GM12878 (cell line): ENCODE results near the gene URI1. TPM values are rescaled to one million over a fixed set of nuclear protein-coding genes. Genes with fewer than 3 reads are reported as not detected.

Experiments
- ATAC-seq: fragments of 200-7000 bp; cut with Tn5 transposase; 3 replicates; pipeline ENCODE4 v1.9.1; 2020; ENCODE audit warnings: mild to moderate bottlenecking, moderate library complexity
- BruUV-seq: library from RNA; stranded (reverse); fragments of 400-500 nt; replicated peaks from 2 replicates; lab custom pipeline; 2021; lab: Mats Ljungman, UMichigan
- CTCF ChIA-PET: fragments of 300-600 bp; sonication (Branson Sonifier 250); formaldehyde crosslinking; extraction: SDS; loops from one replicate; lab custom pipeline; 2021; ENCODE audit warnings: inconsistent platforms; lab: Yijun Ruan, JAX
- POLR2A ChIA-PET: fragments of 350-600 bp; formaldehyde crosslinking; extraction: SDS; loops from one replicate; lab custom pipeline; 2021; ENCODE audit warnings: inconsistent platforms; lab: Charles Lee
- RAD21 ChIA-PET: fragments of 300-600 bp; sonication (Branson Sonifier 250); formaldehyde crosslinking; loops from one replicate; lab custom pipeline; 2023; ENCODE audit warnings: antibody characterized with exemption; ENCODE audit not compliant: unreplicated experiment; lab: Charles Lee
- SMC1A ChIA-PET: fragments of 300-600 bp; sonication (Branson Sonifier 250); formaldehyde crosslinking; loops from one replicate; lab custom pipeline; 2023; ENCODE audit not compliant: unreplicated experiment, uncharacterized antibody; lab: Charles Lee
- DNase-seq: peaks from one replicate; pipeline ENCODE4 v3.0.0-alpha.2; 2011; ENCODE audit warnings: low read depth, low spot score
- FAIRE-seq: peaks from 3 replicates; lab custom pipeline; 2011; peaks lifted over from hg19 to GRCh38; lab: Jason Lieb, UNC
- H2AFZ ChIP-seq: 2 replicates; pipeline ENCODE4 v1.6.0; 2011; ENCODE audit warnings: low read depth, low read length, control low read depth; ENCODE audit not compliant: control insufficient read depth
- H3K27ac ChIP-seq: 2 replicates; pipeline ENCODE4 v1.5.1; 2011; ENCODE audit warnings: control low read depth; ENCODE audit not compliant: control insufficient read depth, insufficient read depth
- H3K27me3 ChIP-seq, 2 experiments: replicated peaks in 1 of 2; 2 replicates each; pipeline versions ENCODE4 v1.6.0 to v1.6.1; 2011; ENCODE audit warnings: low read length in 1 of 2; ENCODE audit not compliant: control insufficient read depth in 2 of 2, insufficient read depth in 2 of 2
- H3K36me3 ChIP-seq, 2 experiments: 2 replicates each; pipeline ENCODE4 v1.5.1; 2011; ENCODE audit warnings: low read length in 1 of 2; ENCODE audit not compliant: control insufficient read depth in 2 of 2, insufficient read depth in 2 of 2
- H3K4me1 ChIP-seq: 2 replicates; pipeline ENCODE4 v1.6.1; 2011; ENCODE audit warnings: mild to moderate bottlenecking, low read length, moderate library complexity, mixed read lengths; ENCODE audit not compliant: control insufficient read depth, insufficient read depth
- H3K4me2 ChIP-seq: 2 replicates; pipeline ENCODE4 v1.6.0; 2011; ENCODE audit warnings: control low read depth; ENCODE audit not compliant: control insufficient read depth, insufficient read depth
- H3K4me3 ChIP-seq: fragments of 200-600 bp; sonication (generic); 2 replicates; pipeline ENCODE4 v1.5.1; 2016
- H3K79me2 ChIP-seq: 2 replicates; pipeline ENCODE4 v1.6.0; 2011; ENCODE audit warnings: low read length; ENCODE audit not compliant: control insufficient read depth, insufficient read depth
- H3K9ac ChIP-seq: 2 replicates; pipeline ENCODE4 v1.8.0; 2011; ENCODE audit warnings: low read length, control low read depth, mixed read lengths; ENCODE audit not compliant: control insufficient read depth, insufficient read depth
- H3K9me3 ChIP-seq: replicated peaks from 3 replicates; pipeline ENCODE4 v1.5.1; 2011; ENCODE audit warnings: mild to moderate bottlenecking, low read length; ENCODE audit not compliant: control insufficient read depth, insufficient read depth
- H4K20me1 ChIP-seq: 2 replicates; pipeline ENCODE4 v1.6.0; 2011; ENCODE audit not compliant: control insufficient read depth, insufficient read depth
- CHD4 ChIP-seq: fragments of 200-600 bp; sonication (generic); IDR thresholded peaks from 2 replicates; pipeline ENCODE4 v1.6.1; 2016; ENCODE audit warnings: mild to moderate bottlenecking
- E2F8 ChIP-seq: fragments of 450-650 bp; IDR thresholded peaks from 2 replicates; pipeline ENCODE4 v1.6.1; 2018; ENCODE audit warnings: mild to moderate bottlenecking, low read depth, moderate library complexity; ENCODE audit not compliant: partially characterized antibody
- E4F1 ChIP-seq: fragments of 450-650 bp; IDR thresholded peaks from 2 replicates; pipeline ENCODE4 v1.6.1; 2018; ENCODE audit warnings: borderline replicate concordance, mild to moderate bottlenecking; ENCODE audit not compliant: partially characterized antibody
- NFYB ChIP-seq: IDR thresholded peaks from 2 replicates; pipeline ENCODE4 v1.6.1; 2011; ENCODE audit warnings: low read depth, mild to moderate bottlenecking, low read length, improper control_type of control experiment, moderate library complexity; ENCODE audit not compliant: insufficient read depth
- PAX5 ChIP-seq: IDR thresholded peaks from 2 replicates; pipeline ENCODE4 v1.6.1; 2011; ENCODE audit warnings: low read depth, low read length, borderline replicate concordance
- RAD51 ChIP-seq: fragments of 450-650 bp; IDR thresholded peaks from 2 replicates; pipeline ENCODE4 v1.6.1; 2016; ENCODE audit warnings: moderate library complexity, mild to moderate bottlenecking, inconsistent platforms
- RBBP5 ChIP-seq: fragments of 200-600 bp; sonication (generic); conservative IDR thresholded peaks from 2 replicates; pipeline ENCODE4 v1.6.1; 2016
- SMAD5 ChIP-seq: IDR thresholded peaks from 2 replicates; pipeline ENCODE4 v1.6.1; 2016; ENCODE audit warnings: antibody characterized with exemption, low read depth
- TCF3 ChIP-seq: IDR thresholded peaks from 2 replicates; pipeline ENCODE4 v1.6.1; 2012; ENCODE audit warnings: low read depth, mild to moderate bottlenecking, low read length, borderline replicate concordance; ENCODE audit not compliant: insufficient read depth
- ZBTB11 ChIP-seq: fragments of 450-650 bp; formaldehyde crosslinking; IDR thresholded peaks from 2 replicates; pipeline ENCODE4 v1.5.0; 2022; ENCODE audit warnings: mild to moderate bottlenecking, missing genetic modification characterization
- ZNF274 ChIP-seq: IDR thresholded peaks from one replicate; pipeline ENCODE4 v1.8.0; 2011; ENCODE audit not compliant: insufficient read length, insufficient read depth
- ZNF687 ChIP-seq: fragments of 450-650 bp; IDR thresholded peaks from 2 replicates; pipeline ENCODE4 v1.6.1; 2017; ENCODE audit warnings: mild to moderate bottlenecking, moderate library complexity
- WGBS: methylation state at CpG from one replicate; pipeline ENCODE4 v1.1.6; 2016; ENCODE audit warnings: low lambda C conversion rate; ENCODE audit not compliant: insufficient replicate concordance, insufficient coverage; ENCODE audit errors: missing lambda C conversion rate; 5-methylcytosine and 5-hydroxymethylcytosine counted together
- in situ Hi-C: fragments of 300-500 bp; cut with MboI; formaldehyde crosslinking; loops from 9 replicates; pipeline ENCODE4 v1.14.3; 2018; ENCODE audit warnings: mixed read lengths
- intact Hi-C: fragments of 100-400 bp; cut with micrococcal nuclease; formaldehyde crosslinking; loops from one replicate; pipeline ENCODE4 v1.14.2; 2022; ENCODE audit not compliant: unreplicated experiment
- polyA plus RNA-seq, 11 experiments: library from polyadenylated mRNA; depleted of rRNA in 4 of 11; unstranded in 6 of 11; stranded (reverse) in 5 of 11; fragments of >200 nt; fragmentation: Nextera tagmentation in 4 of 11; fragmentation: Illumina TruSeq in 1 of 11; extraction: Ambion mirVana in 4 of 11; extraction: Trizol in 1 of 11; gene quantifications; 1 replicate in 1 of 11; 2 replicates in 10 of 11; pipeline versions ENCODE4 v1.2.1 to v1.2.3, GENCODE V29; 2011 to 2016; ENCODE audit warnings: inconsistent platforms in 2 of 11, missing spikeins in 2 of 11, low read depth in 1 of 11
- total RNA-seq, 4 experiments: library from RNA; depleted of rRNA in 3 of 4; stranded (reverse); fragments of >200 nt in 3 of 4; fragmentation: Illumina TruSeq in 1 of 4; extraction: Trizol in 1 of 4; gene quantifications; 2 replicates each; pipeline versions ENCODE4 v1.2.1 to v1.2.3, GENCODE V29; 2013 to 2021

Gene URI1
- total and polyA plus RNA-seq, 10 of the 15 experiments (the other 5 are each of a cell fraction or from before 2014, with no cell fraction given) = 15.2 to 94.2 (median 47.9) TPM

DNA sequence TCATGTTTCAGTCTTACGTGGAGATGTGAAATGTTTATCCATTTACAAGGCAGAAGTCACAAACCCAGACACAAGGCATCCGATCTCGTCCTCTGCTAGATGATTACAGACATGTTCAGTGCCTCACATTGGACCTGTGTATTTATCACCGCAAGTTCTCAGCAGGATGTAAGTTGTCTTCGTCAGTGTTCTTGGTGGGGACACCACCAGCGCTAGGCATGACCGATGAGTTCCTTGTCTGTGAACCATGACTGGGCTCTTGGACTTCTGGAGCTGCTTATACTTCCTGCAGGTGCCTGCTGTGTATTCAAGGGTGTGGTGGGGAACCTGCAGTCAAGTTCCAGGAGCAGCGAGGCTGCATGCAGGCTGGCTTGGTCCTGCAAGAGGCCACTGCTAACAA lies 105.4 kb downstream of the URI1 start:
- CTCF ChIA-PET = interaction anchor here (1.2 to 1.4 kb wide), 2 partner anchors 11 to 106 kb away, joined by 3 read pairs; no protein-coding TSS in a partner anchor
- Histone ChIP-seq H3K36me3 (no peaks in the 10 kb centered on the region), H3K9ac (no peak overlapping the region), H3K27ac (no peak overlapping the region), H2AFZ (no peak overlapping the region), H3K4me1 (no peaks in the 10 kb centered on the region), H3K79me2 (no peaks in the 10 kb centered on the region), H3K27me3 (no peaks in the 10 kb centered on the region), H3K4me2 (no peak overlapping the region), H3K9me3 (no peaks in the 10 kb centered on the region), H3K4me3 (no peak overlapping the region), H4K20me1 (no peaks in the 10 kb centered on the region)
- intact Hi-C loops = loop anchor here (5.0 kb wide), 1 partner anchor 105 kb away; no protein-coding TSS in a partner anchor
- RAD21 ChIA-PET = no interaction called here
- in situ Hi-C loops = no loop called here
- BruUV-seq = no TSS peak
- DNase-seq (no peak), FAIRE-seq (no peak), ATAC-seq (no peak)
- POLR2A ChIA-PET = no interaction called here
- whole genome bisulfite sequencing = over 99% methylated on average over 8 of the region's 8 CpGs
- SMC1A ChIA-PET = no interaction called here
- TF ChIP-seq RAD51 (no peak), ZNF274 (no peak), CHD4 (no peak), E2F8 (no peak), NFYB (no peak), TCF3 (no peak), E4F1 (no peak), PAX5 (no peak), ZNF687 (no peak), RBBP5 (no peak), SMAD5 (no peak), ZBTB11 (CRISPR knock-in tag) (no peak)
